GM23338 (cell line): ENCODE data around the gene SH3GL3. TPM values are rescaled to one million over a fixed set of nuclear protein-coding genes. Genes with fewer than 3 reads are reported as not detected.

Source experiments
- ATAC-seq: fragments of 200-7000 bp; cut with Tn5 transposase; 3 replicates; pipeline ENCODE4 v1.9.1; 2020
- DNase-seq: peaks from one replicate; pipeline ENCODE4 v3.0.0-alpha.2; 2015; ENCODE audit warnings: low spot score
- H2AFZ ChIP-seq: fragments of 200-600 bp; sonication (generic); 2 replicates; pipeline ENCODE4 v1.8.0; 2016; ENCODE audit warnings: antibody characterized with exemption, mild to moderate bottlenecking, moderate library complexity
- H3F3A ChIP-seq: fragments of 200-600 bp; sonication (generic); replicated peaks from 2 replicates; pipeline ENCODE4 v1.8.0; 2017; ENCODE audit warnings: antibody characterized with exemption, mixed run types, low read depth
- H3K27ac ChIP-seq: fragments of 200-600 bp; sonication (generic); 2 replicates; pipeline ENCODE4 v1.6.1; 2016; ENCODE audit warnings: low read depth
- H3K27me3 ChIP-seq: fragments of 200-600 bp; sonication (generic); 2 replicates; pipeline ENCODE4 v1.8.0; 2016; ENCODE audit warnings: mild to moderate bottlenecking, mixed run types, moderate library complexity; ENCODE audit not compliant: insufficient read depth
- H3K36me3 ChIP-seq: fragments of 200-600 bp; sonication (generic); 2 replicates; pipeline ENCODE4 v1.8.0; 2016; ENCODE audit warnings: mild to moderate bottlenecking; ENCODE audit not compliant: insufficient read depth
- H3K4me1 ChIP-seq: fragments of 200-600 bp; sonication (generic); 2 replicates; pipeline ENCODE4 v1.8.0; 2016; ENCODE audit warnings: mild to moderate bottlenecking, moderate library complexity; ENCODE audit not compliant: insufficient read depth
- H3K4me2 ChIP-seq: fragments of 200-600 bp; sonication (generic); 2 replicates; pipeline ENCODE4 v1.7.1; 2017; ENCODE audit warnings: mixed run types
- H3K4me3 ChIP-seq: fragments of 200-600 bp; sonication (generic); 2 replicates; pipeline ENCODE4 v1.6.1; 2016; ENCODE audit warnings: mixed run types
- H3K79me2 ChIP-seq: fragments of 200-600 bp; sonication (generic); replicated peaks from 2 replicates; pipeline ENCODE4 v1.8.0; 2017; ENCODE audit warnings: mild to moderate bottlenecking; ENCODE audit not compliant: insufficient read depth
- H3K9me2 ChIP-seq: fragments of 200-600 bp; sonication (generic); 2 replicates; pipeline ENCODE4 v1.8.0; 2017; ENCODE audit not compliant: insufficient read depth
- H4K20me1 ChIP-seq: fragments of 200-600 bp; sonication (generic); replicated peaks from 2 replicates; pipeline ENCODE4 v1.8.0; 2017; ENCODE audit warnings: mild to moderate bottlenecking; ENCODE audit not compliant: insufficient read depth
- H3K27ac Mint-ChIP-seq: 2 replicates; pipeline ENCODE4 v1.8.0; 2020; ENCODE audit warnings: inconsistent platforms, mild to moderate bottlenecking, moderate library complexity, mixed read lengths
- H3K27me3 Mint-ChIP-seq: 3 replicates; pipeline ENCODE4 v1.8.0; 2022; ENCODE audit warnings: low read depth, mild to moderate bottlenecking, moderate library complexity, mixed read lengths, inconsistent platforms; ENCODE audit not compliant: insufficient read depth, poor library complexity
- H3K36me3 Mint-ChIP-seq: 3 replicates; pipeline ENCODE4 v1.8.0; 2021; ENCODE audit warnings: low read depth, mild to moderate bottlenecking, inconsistent platforms, moderate library complexity, mixed read lengths
- H3K4me1 Mint-ChIP-seq: 3 replicates; pipeline ENCODE4 v1.8.0; 2020; ENCODE audit warnings: mild to moderate bottlenecking, inconsistent platforms, mixed read lengths
- H3K4me3 Mint-ChIP-seq: 3 replicates; pipeline ENCODE4 v1.8.0; 2021; ENCODE audit warnings: moderate library complexity, mild to moderate bottlenecking, inconsistent platforms, mixed read lengths
- H3K9me3 Mint-ChIP-seq: 3 replicates; pipeline ENCODE4 v1.8.0; 2020; ENCODE audit warnings: moderate library complexity, mild to moderate bottlenecking, inconsistent platforms, mixed read lengths
- CREB1 ChIP-seq: fragments of 250-450 bp; sonication (Bioruptor Pico); IDR thresholded peaks from 2 replicates; pipeline ENCODE4 v1.5.0; 2020; ENCODE audit warnings: low read depth, mild to moderate bottlenecking, moderate library complexity
- CTCF ChIP-seq, 2 experiments: fragments of 200-600 bp in 1 of 2; sonication (generic) in 1 of 2; conservative IDR thresholded peaks; 2 replicates each; pipeline versions ENCODE4 v1.5.1 to v1.6.1; 2016 to 2017; ENCODE audit warnings: antibody characterized with exemption in 2 of 2, low read depth in 2 of 2, mild to moderate bottlenecking in 2 of 2, moderate library complexity in 1 of 2
- ETS1 ChIP-seq: IDR thresholded peaks from 2 replicates; pipeline ENCODE4 v1.6.1; 2016; ENCODE audit warnings: antibody characterized with exemption
- EZH2 ChIP-seq: fragments of 200-600 bp; sonication (generic); IDR thresholded peaks from one replicate; pipeline ENCODE4 v1.8.0; 2017; ENCODE audit warnings: antibody characterized with exemption, mild to moderate bottlenecking, low read depth; ENCODE audit not compliant: unreplicated experiment
- EZH2phosphoT487 ChIP-seq: fragments of 200-600 bp; sonication (generic); IDR thresholded peaks from one replicate; pipeline ENCODE4 v1.8.1; 2018; ENCODE audit warnings: antibody characterized with exemption; ENCODE audit not compliant: unreplicated experiment
- JUNB ChIP-seq: IDR thresholded peaks from one replicate; pipeline ENCODE4 v1.6.1; 2016; ENCODE audit warnings: antibody characterized with exemption; ENCODE audit not compliant: unreplicated experiment
- NANOG ChIP-seq: IDR thresholded peaks from 2 replicates; pipeline ENCODE4 v1.6.1; 2016; ENCODE audit warnings: antibody characterized with exemption, borderline replicate concordance
- POLR2AphosphoS5 ChIP-seq: IDR thresholded peaks from 2 replicates; pipeline ENCODE4 v1.6.1; 2016; ENCODE audit warnings: antibody characterized with exemption, low read depth
- REST ChIP-seq: IDR thresholded peaks from one replicate; pipeline ENCODE4 v1.6.1; 2018; ENCODE audit warnings: antibody characterized with exemption; ENCODE audit not compliant: unreplicated experiment
- STAT1 ChIP-seq: IDR thresholded peaks from one replicate; pipeline ENCODE4 v1.6.1; 2016; ENCODE audit warnings: antibody characterized with exemption; ENCODE audit not compliant: unreplicated experiment
- ZNF114 ChIP-seq: fragments of 250-450 bp; sonication (Bioruptor Pico); IDR thresholded peaks from 2 replicates; pipeline ENCODE4 v1.5.0; 2020; ENCODE audit warnings: mild to moderate bottlenecking, moderate library complexity
- ZNF331 ChIP-seq: fragments of 250-450 bp; sonication (Bioruptor Pico); IDR thresholded peaks from 2 replicates; pipeline ENCODE4 v1.5.0; 2020; ENCODE audit warnings: low read depth, mild to moderate bottlenecking, moderate library complexity
- ZNF462 ChIP-seq: fragments of 250-450 bp; sonication (Bioruptor Pico); IDR thresholded peaks from 2 replicates; pipeline ENCODE4 v1.5.0; 2020; ENCODE audit warnings: mild to moderate bottlenecking, moderate library complexity
- polyA plus RNA-seq: library from polyadenylated mRNA; unstranded; fragments of >200 nt; fragmentation: Nextera tagmentation; extraction: Ambion mirVana; gene quantifications from 2 replicates; pipeline ENCODE4 v1.2.1, GENCODE V29; 2016
- total RNA-seq: library from RNA; depleted of rRNA; stranded (reverse); fragments of >200 nt; shearing (Covaris generic); gene quantifications from 2 replicates; pipeline ENCODE4 v1.2.3, GENCODE V29; 2014

Gene SH3GL3
- total and polyA plus RNA-seq, 2 experiments from 2014 or later = 15.9 to 21.1 TPM

- H3K36me3 Mint-ChIP-seq = no peaks in the 10 kb centered on the region
- H3K27me3 Mint-ChIP-seq = peaks cover 19% of the 10 kb centered on the region
- no peaks in the 10 kb centered on the region for H3K9me3 Mint-ChIP-seq
- no peaks in the 10 kb centered on the region for H3K36me3 ChIP-seq
- H2AFZ ChIP-seq = no peak overlapping the region
- DNase-seq = no peak
- no peaks in the 10 kb centered on the region for H3K9me2 ChIP-seq
- H3K27ac ChIP-seq = no peak overlapping the region
- H3F3A ChIP-seq = 0 out of 2 replicates have a peak, but pooled peaks cover 4% of the 10 kb centered on the region
- H3K4me3 Mint-ChIP-seq = no peak overlapping the region
- no peak for TF ChIP-seq POLR2AphosphoS5
- no peak for TF ChIP-seq NANOG
- no peak for TF ChIP-seq ZNF331 (CRISPR knock-in tag)
- no peak for TF ChIP-seq EZH2phosphoT487
- no peak for TF ChIP-seq STAT1
- no peak for TF ChIP-seq CREB1 (CRISPR knock-in tag)
- no peak for TF ChIP-seq REST
- no peak for TF ChIP-seq ETS1
- no peak for TF ChIP-seq ZNF462 (CRISPR knock-in tag)
- TF ChIP-seq JUNB = no peak
- TF ChIP-seq EZH2 = no peak
- no peak for TF ChIP-seq ZNF114
- no peak for TF ChIP-seq CTCF (conservative IDR thresholded peaks at IDR 0.05; ENCODE audit: low read depth in 2 of 2)
- no peaks in the 10 kb centered on the region for H3K4me1 ChIP-seq
- no peaks in the 10 kb centered on the region for H3K4me1 Mint-ChIP-seq
- H3K27me3 ChIP-seq = peaks cover 22% of the 10 kb centered on the region
- H3K27ac Mint-ChIP-seq = no peak overlapping the region
- H3K79me2 ChIP-seq = no peaks in the 10 kb centered on the region
- H4K20me1 ChIP-seq = no peaks in the 10 kb centered on the region
- H3K4me3 ChIP-seq = no peak overlapping the region
- no peak overlapping the region for H3K4me2 ChIP-seq
- no peak for ATAC-seq
These were observed 212.3 kb downstream of the SH3GL3 start for GRCh38 chr15:83659417-83659812.
